K562 treated with DMSO at 1 percent for 4 hours (cell line): Measurements from ENCODE around the gene CD24. TPM values are rescaled to one million over a fixed set of nuclear protein-coding genes. Genes with fewer than 3 reads are reported as not detected.

ENCODE experiments used
- total RNA-seq: library from RNA; unstranded; fragments of 300-600 nt; gene quantifications from 2 replicates; pipeline ENCODE4 v1.2.3, GENCODE V29; 2022; ENCODE audit not compliant: insufficient read depth

CD24 gene
- total RNA-seq, result 144 and 275 TPM in 2 replicates

GRCh38 chr6:106974336-106974998, at the start of gene CD24:
Gene CD24, minus strand, starts transcription at chr6:106974729. Its CDS starts 83 bp downstream, at chr6:106974646.

Other genes with a start within 250 kb of the CD24 start
- 7.5 and 17.0 TPM in 2 replicates for gene MTRES1, start 53.5 kb upstream of the CD24 start, total RNA-seq
- 0.78 and 1.3 TPM in 2 replicates for gene BEND3, start 140.8 kb upstream of the CD24 start, total RNA-seq